HG03520 (cell line): Measurements from ENCODE around the gene LAPTM5.
"Not testable (repeated sequence)": the region's sequence is repeated elsewhere in the genome, so short reads cannot be mapped to it uniquely, and the experiment has no call there.

Source experiments
- ATAC-seq: cut with Tn5 transposase; IDR thresholded peaks from one replicate; pipeline ENCODE4 v1.9.1; 2021; ENCODE audit warnings: mild to moderate bottlenecking, moderate library complexity; ENCODE audit not compliant: unreplicated experiment

LAPTM5 gene

DNA sequence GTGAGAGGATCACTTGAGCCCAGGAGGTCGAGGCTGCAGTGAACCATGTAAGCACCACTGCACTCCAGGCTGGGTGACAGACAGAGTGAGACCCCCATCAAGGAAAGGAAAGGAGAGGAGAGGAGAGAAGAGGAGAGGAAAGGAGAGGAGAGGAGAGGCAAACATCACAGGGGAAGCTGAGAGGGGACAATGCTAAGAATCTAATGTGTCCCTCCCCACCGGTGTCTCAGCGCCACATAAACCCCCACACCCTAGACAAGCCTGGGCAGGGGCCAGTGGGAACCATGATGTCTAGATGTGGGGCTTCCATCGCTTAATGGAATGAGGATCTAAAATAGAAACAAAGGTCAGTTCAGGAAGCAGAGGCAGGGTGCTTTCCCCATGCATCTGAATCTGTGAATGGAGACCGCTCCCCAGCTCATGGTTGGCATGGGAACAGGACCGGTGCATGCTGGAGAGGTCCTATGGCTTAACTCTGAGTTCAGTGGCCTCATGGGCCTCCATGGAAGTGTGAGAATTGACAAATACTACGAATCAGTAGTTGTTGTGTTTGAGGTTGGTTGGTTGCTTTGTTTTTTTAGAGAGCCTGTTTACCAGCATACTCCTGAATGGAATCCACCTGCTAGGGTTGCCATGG is 16.3 kb upstream of the LAPTM5 start:
- ATAC-seq = no peak

DNA sequence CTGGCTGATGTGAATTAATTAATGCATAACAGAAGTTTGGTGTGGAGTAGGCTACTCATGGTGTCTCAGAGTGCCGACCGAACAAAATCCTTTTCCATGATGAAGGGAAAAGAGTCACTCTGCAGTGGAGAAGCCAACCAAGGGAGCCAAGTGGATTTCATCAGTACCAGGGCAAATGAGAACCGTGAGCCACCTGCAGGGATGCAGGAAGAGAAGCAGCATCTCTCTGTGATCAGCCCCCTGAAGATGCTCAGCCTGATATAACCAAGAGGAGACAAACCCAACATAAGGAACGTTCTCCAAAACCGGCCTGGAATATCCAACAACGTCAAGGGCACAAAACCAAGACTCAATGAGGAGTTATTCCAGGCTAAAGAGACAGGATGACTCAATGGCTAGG is 13.4 kb upstream of the LAPTM5 start:
- ATAC-seq = no peak

DNA sequence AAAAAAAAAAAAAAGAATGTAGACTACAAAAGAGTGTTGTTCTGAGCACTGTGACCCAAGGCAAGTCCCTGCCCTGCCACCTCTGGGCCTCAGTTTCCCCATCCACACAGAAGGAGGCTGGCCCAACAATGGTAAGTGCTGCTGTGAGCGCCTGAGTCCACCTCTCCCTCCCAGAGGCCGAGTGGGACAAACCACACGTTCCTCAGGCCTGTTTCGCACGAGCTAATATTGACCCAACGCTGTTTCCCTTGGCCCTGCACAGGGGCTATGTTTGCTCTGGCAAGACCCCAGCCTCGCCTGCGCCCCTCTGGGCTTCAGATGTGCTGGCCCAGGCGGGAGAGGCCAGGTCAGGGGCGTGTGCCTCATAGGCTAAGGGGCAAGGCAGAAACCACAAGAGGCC is 12.6 kb upstream of the LAPTM5 start:
- ATAC-seq = no peak

DNA sequence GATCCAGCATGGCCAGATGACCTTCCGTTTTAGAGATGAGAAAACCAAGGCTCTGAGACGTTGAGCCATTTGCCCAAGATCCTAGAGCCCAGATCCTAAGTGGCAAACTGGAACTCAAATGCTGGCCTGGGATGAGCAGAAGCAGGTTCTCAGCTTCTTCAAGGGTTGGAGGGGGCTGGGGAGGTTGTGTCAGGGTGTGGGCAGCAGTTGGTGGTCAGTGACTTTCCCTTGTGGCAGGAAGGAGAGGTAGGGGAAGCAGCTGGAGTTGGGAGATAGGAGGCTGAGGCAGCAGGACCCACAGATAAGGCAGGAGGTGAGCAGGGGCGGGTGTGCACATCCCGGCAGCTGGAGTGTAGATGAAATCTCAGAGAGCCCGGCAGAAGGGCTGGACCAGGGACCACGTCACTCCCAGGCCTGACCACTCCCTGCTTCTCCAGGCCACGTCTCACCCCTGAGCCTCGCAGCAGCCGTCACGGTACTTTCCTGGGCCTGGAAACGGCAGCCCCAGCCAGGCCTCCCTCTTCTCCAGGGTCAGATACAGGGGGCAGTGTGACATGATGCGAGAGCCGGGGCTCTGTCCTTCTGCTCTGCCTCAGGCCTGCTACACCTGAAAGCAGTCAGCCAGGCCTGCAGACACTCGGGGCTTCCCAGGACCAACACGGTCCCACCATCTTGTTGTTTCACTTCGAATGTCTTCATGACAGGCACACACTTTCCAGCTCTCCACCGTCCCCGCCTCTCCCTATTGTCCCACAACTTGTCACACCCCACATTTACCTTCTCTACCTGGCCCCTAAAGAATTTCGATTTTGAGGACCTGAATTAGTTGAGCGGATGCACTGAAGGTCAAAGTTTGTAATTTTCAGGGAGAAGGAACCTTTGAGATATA is 11.5 kb upstream of the LAPTM5 start:
- ATAC-seq = no peak

DNA sequence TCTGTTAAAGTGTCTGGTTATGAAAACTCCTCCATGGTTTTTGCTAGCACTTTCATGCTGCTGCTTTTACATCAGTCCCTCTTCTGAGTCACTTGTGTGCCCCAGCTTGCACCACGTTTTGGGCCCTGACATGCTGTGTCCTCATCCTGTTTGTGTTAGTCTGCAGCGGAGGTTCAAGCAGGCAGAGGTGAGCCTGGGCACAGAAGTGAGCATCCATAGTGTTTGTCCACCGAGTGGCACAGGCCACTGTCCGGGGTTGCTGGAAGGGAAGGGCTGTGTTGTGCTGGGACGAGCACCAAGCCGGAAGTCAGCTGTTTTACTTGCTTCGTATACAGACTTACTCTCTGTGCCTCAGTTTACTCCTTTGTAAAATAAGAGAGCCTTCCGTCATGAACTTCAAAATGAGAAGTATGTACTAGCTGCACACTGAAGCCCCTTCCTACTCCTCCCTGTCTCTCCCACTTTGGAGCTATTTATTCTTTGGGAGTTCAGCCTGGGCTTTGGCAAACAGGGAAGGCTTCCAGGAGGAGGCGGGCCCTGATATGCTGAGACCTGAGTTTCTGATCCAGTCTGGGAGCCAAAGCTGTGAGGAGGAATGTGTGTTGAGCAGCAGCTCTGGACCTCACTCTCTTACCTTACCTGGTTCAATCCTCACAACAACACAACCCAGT is 10.7 kb upstream of the LAPTM5 start:
- ATAC-seq = no peak

DNA sequence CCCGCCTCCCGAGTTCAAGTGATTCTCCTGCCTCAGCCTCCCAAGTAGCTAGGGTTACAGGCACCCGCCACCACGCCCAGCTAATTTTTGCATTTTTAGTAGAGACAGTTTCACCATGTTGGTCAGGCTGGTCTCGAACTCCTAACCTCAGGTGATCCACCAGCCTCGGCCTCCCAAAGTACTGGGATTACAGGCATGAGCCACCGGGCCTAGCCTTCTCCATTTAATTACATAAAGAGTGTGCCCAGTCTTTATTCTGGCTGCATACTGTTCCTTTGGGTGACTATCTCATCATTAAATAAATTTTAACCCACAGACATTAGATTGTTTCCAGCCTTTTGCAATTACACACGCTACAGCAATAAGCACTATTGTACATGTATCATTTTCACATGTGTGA is 9.4 kb upstream of the LAPTM5 start:
- not testable (repeated sequence) for ATAC-seq

DNA sequence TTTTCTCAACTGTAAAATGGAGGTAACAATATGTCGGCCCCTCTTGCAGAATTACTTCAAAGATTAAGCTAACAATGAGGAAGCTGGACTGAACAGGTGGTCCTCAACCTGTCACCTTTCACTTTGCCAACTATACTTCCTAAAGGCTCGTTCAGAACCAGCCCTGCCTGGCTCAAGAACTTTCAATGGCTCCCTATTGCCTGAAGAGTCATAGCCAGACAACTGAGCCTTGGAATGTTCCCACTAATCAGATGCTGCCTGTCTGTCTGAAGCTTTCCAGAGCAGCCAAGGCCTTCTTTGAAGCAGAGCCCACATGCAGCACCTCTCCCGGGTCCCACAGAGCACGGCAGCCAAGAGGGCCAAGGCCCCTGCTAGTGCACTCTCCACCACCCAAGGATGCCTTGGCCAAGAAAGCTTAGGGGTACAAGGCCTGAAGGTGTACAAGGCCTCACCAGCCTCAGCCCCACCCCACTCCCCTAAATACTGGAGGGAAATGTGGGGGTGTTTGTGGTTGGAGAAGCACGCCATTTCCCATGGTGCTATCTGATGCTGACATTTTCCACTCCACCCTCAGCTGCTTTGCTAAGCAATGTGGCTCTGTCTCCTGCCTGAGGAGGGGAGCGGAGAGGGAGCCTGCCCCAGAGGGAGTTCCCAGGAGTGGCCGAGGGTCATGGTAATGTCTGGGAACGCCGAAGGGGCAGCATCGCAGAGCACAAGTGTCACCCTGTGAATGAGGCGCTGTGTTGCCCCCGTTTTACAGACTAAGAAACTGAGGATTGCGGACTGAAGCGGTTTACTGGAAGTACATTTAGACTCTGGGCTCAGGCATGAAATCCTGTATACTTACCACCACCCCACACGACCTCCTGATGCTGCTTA is 8.2 kb upstream of the LAPTM5 start:
- no peak for ATAC-seq

DNA sequence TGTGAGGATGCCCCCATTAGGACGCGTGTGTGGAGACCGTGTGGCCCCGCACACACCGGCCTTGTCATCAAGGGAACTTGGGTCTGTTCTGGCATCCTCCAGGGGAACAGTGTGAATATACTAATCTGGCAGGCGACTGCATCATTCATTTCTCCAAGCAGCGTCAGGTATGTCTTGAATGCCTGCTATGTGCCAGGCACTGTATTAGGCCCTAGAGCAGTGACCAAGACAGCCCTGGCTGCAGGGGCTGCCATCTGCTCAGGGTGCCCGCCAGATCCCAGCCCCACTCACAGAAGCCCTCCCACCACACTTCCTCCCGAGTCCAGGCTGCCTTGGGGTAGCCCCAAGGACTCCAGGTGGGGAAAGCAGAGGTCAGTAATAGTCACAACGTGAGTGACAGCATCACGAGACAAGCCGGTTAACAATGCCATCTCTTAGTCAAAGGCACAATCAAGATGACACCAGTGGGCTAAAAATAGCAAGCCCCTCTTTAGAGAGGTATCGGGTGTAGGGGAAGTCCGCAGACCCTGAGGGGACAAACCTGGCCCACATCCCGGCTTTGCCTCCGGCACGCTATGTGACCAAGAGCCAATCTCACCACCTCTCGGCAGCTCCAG is 7.5 kb upstream of the LAPTM5 start:
- peak; percentile 39 for ATAC-seq

DNA sequence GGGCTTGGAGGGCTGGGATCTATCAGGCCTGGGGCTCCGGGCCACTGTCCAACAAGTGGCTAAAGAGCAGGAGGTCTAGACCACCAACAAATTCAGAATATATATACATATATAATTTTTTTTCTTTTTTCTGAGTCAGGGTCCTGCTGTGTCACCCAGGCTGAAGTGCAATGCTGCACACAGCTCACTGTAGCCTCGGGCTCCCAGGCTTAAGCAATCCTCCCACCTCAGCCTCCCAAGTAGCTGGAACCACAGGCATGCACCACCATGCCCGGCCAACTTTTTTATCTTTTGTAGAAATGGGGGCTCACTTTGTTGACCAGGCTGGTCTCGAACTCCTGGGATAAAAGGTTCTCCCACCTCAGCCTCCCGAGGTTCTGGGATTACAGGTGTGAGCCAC is 6.8 kb upstream of the LAPTM5 start:
- ATAC-seq = no peak

DNA sequence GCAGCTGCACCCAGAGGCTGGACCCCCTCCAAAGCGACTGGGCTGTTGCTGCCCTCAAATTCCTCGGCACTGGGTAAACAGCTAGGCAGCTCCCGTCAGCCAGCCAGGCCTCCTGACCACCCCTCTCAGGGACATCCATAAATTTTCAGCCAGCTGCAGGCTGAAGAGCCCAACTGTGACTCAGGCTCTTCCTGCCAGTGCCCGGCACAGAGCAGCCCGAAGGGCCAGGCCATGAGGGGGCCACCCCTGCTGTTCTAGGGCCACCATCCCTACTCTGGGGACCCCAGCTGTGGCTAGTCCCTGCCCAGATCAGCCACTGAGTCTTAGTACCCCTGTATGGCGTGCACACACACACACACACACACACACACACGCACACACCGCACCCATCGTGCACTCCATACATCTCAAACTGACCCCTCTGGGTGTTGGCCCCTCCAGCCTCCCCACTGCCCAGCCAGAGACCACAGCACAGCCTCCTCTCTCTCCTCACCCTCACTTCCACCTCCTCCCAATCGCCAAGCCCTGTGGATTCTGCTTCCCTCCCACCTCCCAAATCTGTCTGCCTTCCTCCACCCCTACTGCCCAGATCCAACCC is 6.2 kb upstream of the LAPTM5 start:
- ATAC-seq = no peak

DNA sequence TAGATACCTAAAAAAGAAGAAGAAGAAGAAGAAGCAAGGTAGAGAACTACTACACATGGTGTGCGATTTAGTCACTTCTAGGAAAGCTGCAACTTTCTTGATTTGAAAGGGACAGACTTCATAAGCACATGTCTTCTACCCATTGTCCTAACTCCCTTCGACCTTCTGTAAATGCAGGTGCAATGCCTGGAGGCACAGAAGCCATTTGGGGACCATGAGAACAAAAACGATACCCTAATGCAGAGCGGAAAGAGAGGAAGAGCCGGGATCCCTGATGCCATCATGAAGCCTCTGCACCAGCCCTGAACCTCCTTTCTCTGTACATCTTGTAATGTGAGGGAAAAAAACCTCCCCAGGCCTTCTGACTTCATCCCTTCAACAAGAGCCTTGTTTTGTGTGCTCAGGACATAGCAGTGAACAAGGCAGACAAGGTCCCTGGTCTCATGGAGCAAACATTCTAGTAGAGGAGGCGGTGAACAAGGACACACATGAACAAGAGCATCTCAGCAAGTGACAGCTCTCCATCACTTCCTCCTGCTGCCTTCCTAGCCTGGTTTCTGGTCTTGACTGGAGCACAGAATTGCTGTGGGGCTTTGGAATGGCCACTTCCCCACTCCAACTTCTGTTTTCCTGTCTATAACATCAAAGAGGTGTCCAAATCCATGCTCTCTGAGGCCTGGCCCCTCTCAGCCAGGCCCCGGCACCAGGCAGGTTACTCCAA is 5.5 kb upstream of the LAPTM5 start:
- ATAC-seq = no peak

DNA sequence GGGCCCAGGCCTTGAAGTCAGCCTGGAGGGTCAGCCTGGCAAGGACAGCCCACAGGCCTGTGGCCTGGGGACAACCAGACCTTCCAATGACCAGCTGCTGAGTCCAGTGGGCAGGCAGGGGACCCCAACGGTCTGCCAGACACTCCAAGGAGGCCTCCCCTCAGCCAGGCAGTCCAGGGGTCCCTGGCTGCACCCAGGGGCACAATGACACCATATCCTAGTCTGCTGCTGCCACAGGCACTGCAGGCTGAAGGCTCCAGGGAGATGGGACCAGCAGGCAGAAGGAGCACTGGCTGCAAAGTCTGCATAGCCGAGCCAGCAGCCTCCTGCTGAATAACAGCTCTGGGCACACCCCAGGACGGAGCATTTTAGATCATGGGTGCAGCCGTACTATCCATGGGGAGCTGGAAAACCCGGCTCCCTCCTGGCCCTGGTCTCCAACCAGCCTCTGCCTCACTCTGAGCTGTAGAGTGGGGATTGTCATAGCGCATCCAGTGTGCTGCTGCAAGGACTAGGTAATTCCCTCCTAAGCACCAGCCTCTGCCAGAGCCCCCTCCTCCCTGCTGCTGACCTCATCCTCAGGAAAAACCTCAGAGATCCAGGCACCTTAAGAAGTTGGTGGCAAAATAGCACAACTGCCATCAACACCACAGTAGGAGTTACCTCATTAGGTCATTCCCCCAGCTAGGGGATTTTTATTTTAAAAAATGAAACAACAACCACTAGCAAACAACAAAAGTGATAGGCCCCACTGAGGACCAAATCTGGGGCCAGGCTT is 4.8 kb upstream of the LAPTM5 start:
- ATAC-seq = no peak

DNA sequence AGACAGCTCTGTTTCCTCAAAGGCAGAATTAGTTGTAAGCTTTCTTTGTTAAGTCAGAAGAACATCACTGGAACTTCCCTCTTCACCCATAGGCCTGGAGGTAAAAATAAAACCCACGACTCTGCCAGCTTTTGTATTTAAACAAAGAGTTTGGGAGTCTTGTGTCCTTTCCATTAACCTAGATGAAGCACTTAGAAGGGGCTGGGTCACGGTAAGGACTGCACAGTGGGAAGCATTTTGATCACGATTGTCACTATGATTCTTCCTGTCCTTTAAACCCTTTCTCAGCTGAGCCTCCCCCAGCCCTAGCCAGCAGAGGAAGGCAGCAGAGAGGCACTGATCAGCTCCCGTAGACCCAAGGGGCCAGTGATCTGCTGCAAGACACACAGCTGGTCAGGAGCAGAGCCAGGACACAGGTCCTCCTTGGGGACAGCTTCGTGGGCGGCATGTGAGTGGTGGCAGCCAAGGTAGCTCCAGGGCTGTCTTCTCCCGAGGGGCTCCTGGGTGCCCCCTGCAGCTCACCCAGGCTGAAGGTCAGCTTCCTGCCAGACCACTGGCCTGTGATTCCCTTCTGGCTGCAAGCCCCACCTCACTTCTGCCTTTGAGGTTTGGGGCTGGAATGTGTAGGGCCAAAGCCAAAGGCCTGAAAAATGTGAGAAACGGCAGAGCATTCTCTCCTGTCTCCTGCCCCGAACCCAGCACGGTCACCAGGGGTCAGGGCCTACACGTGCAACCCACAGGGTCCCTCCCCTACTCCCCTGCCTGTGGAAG is 4.0 kb upstream of the LAPTM5 start:
- ATAC-seq = no peak

DNA sequence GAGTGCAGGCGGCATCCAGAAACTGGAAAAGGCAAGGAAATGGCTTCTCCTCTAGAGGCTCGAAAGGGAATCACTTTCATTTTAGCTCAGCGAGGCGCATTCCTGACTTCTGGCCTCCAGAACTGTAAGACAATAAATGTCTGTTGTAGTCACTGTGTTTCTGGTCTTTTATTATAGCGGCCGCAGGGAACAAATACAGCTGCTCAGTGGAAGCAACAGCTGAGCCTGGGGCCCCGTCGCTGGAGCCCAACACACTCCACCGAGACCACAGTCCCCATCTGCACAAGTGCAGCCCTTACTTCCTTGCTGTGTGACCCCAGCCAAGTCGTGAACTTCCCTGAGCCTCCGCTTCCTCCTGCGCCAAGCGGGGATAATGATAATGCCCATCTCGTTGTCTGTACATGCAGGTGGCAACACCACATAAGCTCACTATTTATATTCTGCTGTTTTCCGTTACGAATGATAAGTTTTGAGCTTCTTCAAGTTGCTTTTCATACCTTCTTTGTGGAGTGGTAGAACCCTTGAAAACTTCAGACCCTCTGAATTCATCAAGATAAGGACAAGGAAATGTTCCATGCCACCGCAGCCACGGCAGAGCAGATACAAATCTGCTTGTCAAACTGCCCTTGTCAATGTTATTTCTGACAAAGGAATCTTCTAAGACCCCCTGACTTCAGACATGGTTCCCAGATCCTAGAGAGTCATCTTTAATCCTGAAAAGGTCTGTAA is 3.2 kb upstream of the LAPTM5 start:
- no peak for ATAC-seq

DNA sequence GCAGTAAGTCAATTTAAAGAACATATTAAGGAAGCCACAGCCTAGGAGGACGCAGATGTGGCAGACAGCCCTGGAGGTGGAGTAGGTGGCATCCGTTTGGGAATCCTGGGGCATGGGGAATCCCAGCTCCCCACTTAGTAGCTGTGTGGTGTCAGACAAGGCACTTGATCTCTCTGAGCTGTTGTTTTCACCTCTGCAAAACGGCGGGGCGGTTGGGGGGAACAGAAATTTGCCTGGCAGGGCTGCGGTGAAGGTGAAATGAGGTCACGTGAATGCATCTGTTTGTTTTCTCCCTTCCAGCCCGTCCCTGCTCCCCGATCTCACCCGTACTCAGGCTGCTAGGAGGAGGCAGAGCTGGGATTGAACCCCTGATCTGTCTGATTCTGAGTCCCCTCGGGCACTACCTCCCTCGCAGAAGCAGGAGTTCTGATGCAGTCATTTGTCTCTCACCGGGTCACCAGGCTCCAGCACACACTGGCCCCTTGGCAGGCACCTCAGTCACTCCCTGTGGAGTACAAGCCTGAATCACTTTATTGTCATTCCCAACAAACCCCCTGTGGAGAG is 2.2 kb upstream of the LAPTM5 start:
- no peak for ATAC-seq

DNA sequence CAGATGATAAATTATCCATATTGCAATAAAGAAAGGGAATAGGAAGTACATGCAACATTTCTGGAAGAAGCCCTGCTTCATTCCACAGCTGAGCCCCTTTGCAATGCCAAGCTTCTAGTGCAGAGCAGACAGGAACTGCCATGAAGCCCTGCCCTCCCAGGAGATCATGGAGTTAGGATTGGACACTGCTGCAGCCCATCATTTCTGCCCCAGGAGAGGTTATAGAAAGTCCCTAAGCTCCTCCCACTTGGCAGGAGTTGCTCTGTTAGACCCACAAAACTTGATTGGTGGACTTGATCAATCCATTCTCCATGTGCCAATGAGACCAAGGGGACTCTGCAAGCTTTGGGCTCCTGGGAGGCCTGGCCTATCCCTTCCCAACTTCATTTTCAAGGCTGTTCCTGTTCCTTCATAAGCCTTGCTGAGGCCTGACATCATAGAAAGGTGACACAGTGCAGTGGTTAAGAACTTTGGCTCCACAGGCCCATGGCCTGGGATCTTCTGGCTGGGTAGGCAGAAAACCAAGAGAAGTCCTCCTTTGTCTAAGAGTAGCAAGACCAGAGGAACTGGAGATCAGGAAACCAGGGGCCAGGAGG is 1.3 kb upstream of the LAPTM5 start:
- ATAC-seq = no peak
